Prostate gland (tissue), 2 donors: ENCODE measurements around the gene XRRA1. TPM values are rescaled to one million over a fixed set of nuclear protein-coding genes. Genes with fewer than 3 reads are reported as not detected.

Experiments used
- DNase-seq: peaks from one replicate; pipeline ENCODE4 v3.0.0-alpha.2; 2019; ENCODE audit warnings: low spot score
- H3K27ac ChIP-seq, 2 donors: fragments of 200-600 bp; sonication (generic); 2 replicates each; pipeline ENCODE4 v1.5.1; 2017 to 2019
- H3K27me3 ChIP-seq: fragments of 200-600 bp; sonication (generic); replicated peaks from 2 replicates; pipeline ENCODE4 v1.5.1; 2019; ENCODE audit not compliant: insufficient read depth
- H3K36me3 ChIP-seq, 2 donors: fragments of 200-600 bp; sonication (generic); 1 replicate in 1 of 2; 2 replicates in 1 of 2; pipeline versions ENCODE4 v1.5.1 to v1.8.1; 2017 to 2019
- H3K4me1 ChIP-seq: fragments of 200-600 bp; sonication (generic); replicated peaks from 2 replicates; pipeline ENCODE4 v1.5.1; 2019
- H3K4me3 ChIP-seq, 2 donors: fragments of 200-600 bp; sonication (generic); 2 replicates each; pipeline ENCODE4 v1.5.1; 2017 to 2019
- H3K9me3 ChIP-seq: fragments of 200-600 bp; sonication (generic); 2 replicates; pipeline ENCODE4 v1.5.1; 2017
- CTCF ChIP-seq, 4 experiments: fragments of 200-600 bp in 2 of 4; fragments of 450-650 bp in 2 of 4; sonication (generic) in 2 of 4; IDR thresholded peaks; 1 replicate in 3 of 4; 2 replicates in 1 of 4; pipeline ENCODE4 v1.5.1; 2016 to 2019; ENCODE audit warnings: antibody characterized with exemption in 4 of 4, mild to moderate bottlenecking in 2 of 4, moderate library complexity in 2 of 4
- POLR2A ChIP-seq: fragments of 450-650 bp; IDR thresholded peaks from one replicate; pipeline ENCODE4 v1.6.1; 2016; ENCODE audit warnings: antibody characterized with exemption, mild to moderate bottlenecking
- POLR2AphosphoS5 ChIP-seq: sonication (generic); formaldehyde crosslinking; IDR thresholded peaks from one replicate; pipeline ENCODE4 v1.6.1; 2017; ENCODE audit warnings: antibody characterized with exemption
- WGBS: methylation state at CpG from one replicate; pipeline ENCODE4 v1.1.5; 2018; 5-methylcytosine and 5-hydroxymethylcytosine counted together
- intact Hi-C: fragments of 100-400 bp; cut with DNase I; formaldehyde crosslinking; loops from one replicate; pipeline ENCODE4 v1.14.2; 2022
- total RNA-seq, 2 donors: library from RNA; depleted of rRNA; stranded (reverse); fragments of >200 nt; gene quantifications; one replicate each; pipeline ENCODE4 v1.1.0, GENCODE V29; 2016

Gene XRRA1
- total RNA-seq, 2 donors from 2014 or later: 16.2 to 52.1 TPM

- Histone ChIP-seq H3K27me3 (no peaks in the 10 kb centered on the region), H3K9me3 (no peaks in the 10 kb centered on the region), H3K27ac (no peak overlapping the region), H3K36me3 (no peaks in the 10 kb centered on the region), H3K4me1 (no peaks in the 10 kb centered on the region), H3K4me3 (no peak overlapping the region)
- TF ChIP-seq POLR2AphosphoS5 (no peak), POLR2A (no peak), CTCF (IDR thresholded peaks at IDR 0.05) (no peak)
- intact Hi-C loops: loop anchor here (10.0 kb wide), 1 partner anchor 218 kb away; no protein-coding TSS in a partner anchor
- DNase-seq: no peak
- WGBS: 88% methylated on average over 8 of the region's 8 CpGs
Measured at GRCh38 chr11:74926304-74927030, 22.4 kb downstream of the XRRA1 start.

- TF ChIP-seq POLR2A: no peak
- no peak overlapping the region for H3K27ac ChIP-seq
- 56% methylated on average over 4 of the region's 4 CpGs for WGBS
- intact Hi-C loops: loop anchor here (10.0 kb wide), 1 partner anchor 220 kb away; no protein-coding TSS in a partner anchor
- H3K4me1 ChIP-seq: no peaks in the 10 kb centered on the region
- no peaks in the 10 kb centered on the region for H3K36me3 ChIP-seq
- no peaks in the 10 kb centered on the region for H3K27me3 ChIP-seq
- no peak overlapping the region for H3K4me3 ChIP-seq
- no peaks in the 10 kb centered on the region for H3K9me3 ChIP-seq
- DNase-seq: no peak
Measured at GRCh38 chr11:74925281-74925680, 23.6 kb downstream of the XRRA1 start.

- no peak overlapping the region for H3K27ac ChIP-seq
- TF ChIP-seq CTCF (IDR thresholded peaks at IDR 0.05): no peak
- TF ChIP-seq POLR2AphosphoS5: no peak
- TF ChIP-seq POLR2A: no peak
- no peaks in the 10 kb centered on the region for H3K27me3 ChIP-seq
- H3K9me3 ChIP-seq: no peaks in the 10 kb centered on the region
- DNase-seq: no peak
- H3K36me3 ChIP-seq: no peaks in the 10 kb centered on the region
- no peak overlapping the region for H3K4me3 ChIP-seq
- H3K4me1 ChIP-seq: no peaks in the 10 kb centered on the region
- intact Hi-C loops: loop anchor here (10.0 kb wide), 1 partner anchor 222 kb away; no protein-coding TSS in a partner anchor
Measured at GRCh38 chr11:74923125-74923524, 25.8 kb downstream of the XRRA1 start.

- no peak for DNase-seq
- H3K36me3 ChIP-seq: no peaks in the 10 kb centered on the region
- no peaks in the 10 kb centered on the region for H3K4me1 ChIP-seq
- no peaks in the 10 kb centered on the region for H3K27me3 ChIP-seq
- no peak overlapping the region for H3K27ac ChIP-seq
- TF ChIP-seq POLR2A (no peak), CTCF (IDR thresholded peaks at IDR 0.05) (no peak), POLR2AphosphoS5 (no peak)
- no peaks in the 10 kb centered on the region for H3K9me3 ChIP-seq
- no peak overlapping the region for H3K4me3 ChIP-seq
- 79% methylated on average over 4 of the region's 4 CpGs for WGBS
- intact Hi-C loops: no loop called here
Measured at GRCh38 chr11:74909812-74910211, 39.1 kb downstream of the XRRA1 start.

GRCh38 chr11:74909385-74909784 lies 39.5 kb downstream of the XRRA1 start:
- Histone ChIP-seq H3K4me3 (no peak overlapping the region), H3K4me1 (no peaks in the 10 kb centered on the region), H3K9me3 (no peaks in the 10 kb centered on the region), H3K27me3 (no peaks in the 10 kb centered on the region), H3K36me3 (no peaks in the 10 kb centered on the region), H3K27ac (no peak overlapping the region)
- no peak for DNase-seq
- TF ChIP-seq POLR2A (no peak), POLR2AphosphoS5 (no peak), CTCF (IDR thresholded peaks at IDR 0.05) (no peak)
- intact Hi-C loops: no loop called here
- 77% methylated on average over 4 of the region's 4 CpGs for WGBS
